ENCODE data around the gene RDH16.

GRCh38 chr12:56995201-56995929, 38.0 kb upstream of the RDH16 start:
- TF ChIP-seq, protein P1, sequence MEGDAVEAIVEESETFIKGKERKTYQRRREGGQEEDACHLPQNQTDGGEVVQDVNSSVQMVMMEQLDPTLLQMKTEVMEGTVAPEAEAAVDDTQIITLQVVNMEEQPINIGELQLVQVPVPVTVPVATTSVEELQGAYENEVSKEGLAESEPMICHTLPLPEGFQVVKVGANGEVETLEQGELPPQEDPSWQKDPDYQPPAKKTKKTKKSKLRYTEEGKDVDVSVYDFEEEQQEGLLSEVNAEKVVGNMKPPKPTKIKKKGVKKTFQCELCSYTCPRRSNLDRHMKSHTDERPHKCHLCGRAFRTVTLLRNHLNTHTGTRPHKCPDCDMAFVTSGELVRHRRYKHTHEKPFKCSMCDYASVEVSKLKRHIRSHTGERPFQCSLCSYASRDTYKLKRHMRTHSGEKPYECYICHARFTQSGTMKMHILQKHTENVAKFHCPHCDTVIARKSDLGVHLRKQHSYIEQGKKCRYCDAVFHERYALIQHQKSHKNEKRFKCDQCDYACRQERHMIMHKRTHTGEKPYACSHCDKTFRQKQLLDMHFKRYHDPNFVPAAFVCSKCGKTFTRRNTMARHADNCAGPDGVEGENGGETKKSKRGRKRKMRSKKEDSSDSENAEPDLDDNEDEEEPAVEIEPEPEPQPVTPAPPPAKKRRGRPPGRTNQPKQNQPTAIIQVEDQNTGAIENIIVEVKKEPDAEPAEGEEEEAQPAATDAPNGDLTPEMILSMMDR (conservative IDR thresholded peaks at IDR 0.05; ENCODE audit: low read length) = no peak
- no peak for TF ChIP-seq EZH2phosphoT487 (IDR thresholded peaks at IDR 0.05; ENCODE audit: borderline replicate concordance)

Data from Loucy (cell line).